Activated CD8-positive, alpha-beta memory T cell treated with anti-CD3 and anti-CD28 coated beads for 48 hours (primary cell): ENCODE measurements around the gene UNC80.

Experiments
- DNase-seq, 3 experiments: peaks; one replicate each; pipeline ENCODE4 v3.0.0-alpha.2; 2020; ENCODE audit warnings: low read depth in 2 of 3, low spot score in 2 of 3

The UNC80 gene

DNA sequence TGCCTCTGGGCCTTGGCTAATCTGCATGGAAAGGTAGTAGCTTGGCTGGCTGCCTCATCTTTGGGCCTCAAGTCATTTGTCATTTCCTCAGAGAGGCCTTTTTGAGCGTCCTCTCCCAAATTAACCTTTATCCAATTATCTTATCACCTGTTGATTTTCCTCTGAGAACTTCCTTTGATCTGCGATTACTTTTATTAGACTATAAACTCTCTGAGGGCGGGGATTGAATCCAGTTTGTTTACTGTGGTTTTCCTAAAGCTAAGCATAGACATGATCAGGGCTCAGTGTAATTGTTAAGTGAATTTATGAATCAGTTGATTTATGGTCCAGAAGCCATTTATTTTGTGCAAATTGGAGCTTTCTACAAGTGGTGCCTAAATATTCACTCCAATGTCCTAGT is 238.3 kb downstream of the UNC80 start:
- DNase-seq, result no peak

GRCh38 chr2:210020138-210020537 is 248.5 kb downstream of the UNC80 start:
- DNase-seq, result no peak

- DNase-seq, result no peak
Measured at GRCh38 chr2:210022824-210023223, 251.2 kb downstream of the UNC80 start.

- DNase-seq, result no peak
Measured at GRCh38 chr2:210027608-210028007, 256.0 kb downstream of the UNC80 start.

DNA sequence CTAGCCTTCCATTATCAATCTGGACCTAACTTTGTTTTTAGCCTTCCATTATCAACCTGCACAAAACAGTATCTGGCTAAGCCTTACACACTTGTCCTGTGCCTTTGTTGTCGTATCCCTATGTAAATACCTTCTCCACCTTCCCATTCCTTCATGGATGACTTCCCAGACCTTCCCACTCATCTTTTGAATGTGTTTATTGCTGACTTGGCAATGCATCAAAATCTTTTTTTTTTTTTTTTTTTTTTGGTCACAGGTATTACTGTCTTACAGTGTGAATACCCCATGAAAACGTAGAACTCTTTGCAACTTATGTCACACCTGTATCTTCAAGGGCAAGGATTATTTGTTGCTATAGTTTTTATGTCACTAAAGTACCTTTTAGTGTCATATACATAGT is 256.5 kb downstream of the UNC80 start:
- no peak for DNase-seq

GRCh38 chr2:210034087-210034683 is 262.6 kb downstream of the UNC80 start:
- no peak for DNase-seq

GRCh38 chr2:210035679-210036078 is 264.0 kb downstream of the UNC80 start:
- DNase-seq, result no peak

GRCh38 chr2:210038078-210038477 is 266.4 kb downstream of the UNC80 start:
- DNase-seq, result no peak

- DNase-seq, result no peak
Measured at GRCh38 chr2:210046851-210047500, 275.3 kb downstream of the UNC80 start.
